LHCN-M2 (cell line): ENCODE measurements around the gene NDEL1. TPM values are rescaled to one million over a fixed set of nuclear protein-coding genes. Genes with fewer than 3 reads are reported as not detected.

ENCODE experiments used
- DNase-seq: peaks from one replicate; pipeline ENCODE4 v3.0.0-alpha.2; 2012; ENCODE audit warnings: low read depth
- total RNA-seq: library from RNA; depleted of rRNA; stranded (reverse); fragments of >200 nt; gene quantifications from 2 replicates; pipeline ENCODE4 v1.2.3, GENCODE V29; 2014; rRNA removed

NDEL1 gene
- total RNA-seq, 1 experiment from 2014 or later: 52.4 TPM

GRCh38 chr17:8502126-8502525, 66.4 kb downstream of the NDEL1 start:
- no peak for DNase-seq

- no peak for DNase-seq
Measured at GRCh38 chr17:8503368-8503767, 67.7 kb downstream of the NDEL1 start.

- DNase-seq: no peak
Measured at GRCh38 chr17:8503807-8504206, 68.1 kb downstream of the NDEL1 start.

GRCh38 chr17:8504460-8505207, 69.0 kb downstream of the NDEL1 start:
- DNase-seq: no peak

GRCh38 chr17:8506145-8506544, 70.5 kb downstream of the NDEL1 start:
- DNase-seq: peak; percentile 22

GRCh38 chr17:8514801-8515200, 79.1 kb downstream of the NDEL1 start:
- no peak for DNase-seq

Other genes with a start within 250 kb of the NDEL1 start
- gene BORCS6, start 245.7 kb upstream of the NDEL1 start, total RNA-seq: 6.9 and 7.4 TPM in 2 replicates
- 81.3 and 93.4 TPM in 2 replicates for gene AURKB, start 225.3 kb upstream of the NDEL1 start, total RNA-seq
- gene CTC1, start 187.8 kb upstream of the NDEL1 start, total RNA-seq: 1.5 and 2.7 TPM in 2 replicates
- 34.7 and 44.2 TPM in 2 replicates for gene PFAS, start 186.6 kb upstream of the NDEL1 start, total RNA-seq
- 15.3 and 17.9 TPM in 2 replicates for gene RANGRF, start 147.2 kb upstream of the NDEL1 start, total RNA-seq
- 1.1 and 1.3 TPM in 2 replicates for gene SLC25A35, start 140.5 kb upstream of the NDEL1 start, total RNA-seq
- gene ARHGEF15, start 125.6 kb upstream of the NDEL1 start, total RNA-seq: not detected in 2 replicates
- gene ODF4, start 96.0 kb upstream of the NDEL1 start, total RNA-seq: not detected in 2 replicates
- 2,622 and 3,054 TPM in 2 replicates for gene RPL26, start 52.7 kb upstream of the NDEL1 start, total RNA-seq
- not detected in 2 replicates for gene RNF222, start 38.1 kb upstream of the NDEL1 start, total RNA-seq
- 30.8 and 40.4 TPM in 2 replicates for gene MYH10, start 194.8 kb downstream of the NDEL1 start, total RNA-seq